PC-3 (cell line): ENCODE results near the gene SCN8A. TPM values are rescaled to one million over a fixed set of nuclear protein-coding genes. Genes with fewer than 3 reads are reported as not detected.

ENCODE experiments used
- ATAC-seq: fragments of 200-7000 bp; cut with Tn5 transposase; 2 replicates; pipeline ENCODE4 v1.9.1; 2020; ENCODE audit warnings: mild to moderate bottlenecking, moderate library complexity
- BruUV-seq: library from RNA; stranded (reverse); fragments of 400-500 nt; replicated peaks from 2 replicates; lab custom pipeline; 2021; lab: Mats Ljungman, UMichigan
- CTCF ChIA-PET: fragments of 300-600 bp; sonication (Branson Sonifier 250); formaldehyde crosslinking; loops from one replicate; lab custom pipeline; 2022; ENCODE audit warnings: antibody characterized with exemption; lab: Charles Lee
- POLR2A ChIA-PET: fragments of 300-600 bp; sonication (Branson Sonifier 250); formaldehyde crosslinking; loops from one replicate; lab custom pipeline; 2022; ENCODE audit warnings: antibody characterized with exemption; ENCODE audit not compliant: unreplicated experiment; lab: Charles Lee
- DNase-seq: peaks from one replicate; pipeline ENCODE4 v3.0.0-alpha.2; 2015
- H2AFZ ChIP-seq: fragments of 300-600 bp; sonication (generic); 2 replicates; pipeline ENCODE4 v1.6.0; 2016; ENCODE audit warnings: antibody characterized with exemption, low read length
- H3F3A ChIP-seq: fragments of 300-600 bp; sonication (generic); one replicate; pipeline ENCODE4 v1.6.0; 2017; ENCODE audit warnings: antibody characterized with exemption, low read length, control low read depth, mild to moderate bottlenecking; ENCODE audit not compliant: unreplicated experiment
- H3K27ac ChIP-seq: fragments of 300-600 bp; sonication (generic); 2 replicates; pipeline ENCODE4 v1.5.1; 2016; ENCODE audit warnings: mild to moderate bottlenecking, low read length
- H3K27me3 ChIP-seq: fragments of 300-600 bp; sonication (generic); 2 replicates; pipeline ENCODE4 v1.6.1; 2016; ENCODE audit warnings: low read length, mixed read lengths
- H3K36me3 ChIP-seq: fragments of 300-600 bp; sonication (generic); 2 replicates; pipeline ENCODE4 v1.6.1; 2016; ENCODE audit warnings: low read depth, mixed run types, low read length, mixed read lengths
- H3K4me1 ChIP-seq: fragments of 300-600 bp; sonication (generic); 2 replicates; pipeline ENCODE4 v1.5.1; 2016; ENCODE audit warnings: low read length; ENCODE audit not compliant: insufficient read depth
- H3K4me2 ChIP-seq: fragments of 300-600 bp; sonication (generic); 2 replicates; pipeline ENCODE4 v1.6.0; 2016; ENCODE audit warnings: low read length
- H3K4me3 ChIP-seq: fragments of 300-600 bp; sonication (generic); 2 replicates; pipeline ENCODE4 v1.5.1; 2016; ENCODE audit warnings: mild to moderate bottlenecking, low read length, mixed read lengths
- H3K79me2 ChIP-seq: fragments of 300-600 bp; sonication (generic); 2 replicates; pipeline ENCODE4 v1.6.1; 2017; ENCODE audit warnings: low read length, mixed read lengths
- H3K9ac ChIP-seq: fragments of 300-600 bp; sonication (generic); 2 replicates; pipeline ENCODE4 v1.6.0; 2016; ENCODE audit warnings: mild to moderate bottlenecking, low read length
- H3K9me2 ChIP-seq: fragments of 300-600 bp; sonication (generic); replicated peaks from 2 replicates; pipeline ENCODE4 v1.6.1; 2016; ENCODE audit warnings: mixed run types, low read length, mixed read lengths
- H3K9me3 ChIP-seq: fragments of 300-600 bp; sonication (generic); 2 replicates; pipeline ENCODE4 v1.6.1; 2016; ENCODE audit warnings: low read length, mixed read lengths
- H4K20me1 ChIP-seq: fragments of 300-600 bp; sonication (generic); 2 replicates; pipeline ENCODE4 v1.6.1; 2016; ENCODE audit warnings: low read length, mixed read lengths
- CTCF ChIP-seq: fragments of 300-600 bp; sonication (generic); conservative IDR thresholded peaks from 2 replicates; pipeline ENCODE4 v1.5.1; 2017; ENCODE audit warnings: antibody characterized with exemption, low read depth, mild to moderate bottlenecking, low read length
- EZH2 ChIP-seq: fragments of 300-600 bp; sonication (generic); IDR thresholded peaks from one replicate; pipeline ENCODE4 v1.6.1; 2017; ENCODE audit warnings: antibody characterized with exemption, mild to moderate bottlenecking, low read length; ENCODE audit not compliant: unreplicated experiment
- EZH2phosphoT487 ChIP-seq: fragments of 300-600 bp; sonication (generic); IDR thresholded peaks from 2 replicates; pipeline ENCODE4 v1.6.1; 2018; ENCODE audit warnings: mild to moderate bottlenecking, antibody characterized with exemption, low read length, borderline replicate concordance
- intact Hi-C: fragments of 100-400 bp; cut with micrococcal nuclease; formaldehyde crosslinking; loops from 2 replicates; pipeline ENCODE4 v1.9.0; 2023
- total RNA-seq: library from RNA; depleted of rRNA; stranded (reverse); fragments of >200 nt; gene quantifications from 2 replicates; pipeline ENCODE4 v1.2.3, GENCODE V29; 2014

Gene SCN8A
- total RNA-seq, 1 experiment from 2014 or later: 12.7 TPM

- H3K79me2 ChIP-seq: peaks cover 72% of the 10 kb centered on the region
- H3K4me2 ChIP-seq: no peak overlapping the region
- H3K9me2 ChIP-seq: no peaks in the 10 kb centered on the region
- no peaks in the 10 kb centered on the region for H3K27me3 ChIP-seq
- no peak overlapping the region for H3K27ac ChIP-seq
- intact Hi-C loops: no loop called here
- DNase-seq (no peak), ATAC-seq (no peak)
- no peak overlapping the region for H2AFZ ChIP-seq
- TF ChIP-seq EZH2phosphoT487: no peak
- TF ChIP-seq CTCF: no peak
- TF ChIP-seq EZH2: no peak
- no peak overlapping the region for H3K9ac ChIP-seq
- ChIA-PET CTCF (no interaction called here), POLR2A (no interaction called here)
- H3K4me3 ChIP-seq: no peak overlapping the region
- H3K36me3 ChIP-seq: no peaks in the 10 kb centered on the region
- no TSS peak for BruUV-seq
- H3F3A ChIP-seq: no peaks in the 10 kb centered on the region
- no peaks in the 10 kb centered on the region for H3K9me3 ChIP-seq
- peaks cover 30% of the 10 kb centered on the region for H3K4me1 ChIP-seq
- no peaks in the 10 kb centered on the region for H4K20me1 ChIP-seq
These were observed 34.3 kb downstream of the SCN8A start for GRCh38 chr12:51625370-51625769.

- H3K27ac ChIP-seq: no peak overlapping the region
- H3K27me3 ChIP-seq: no peaks in the 10 kb centered on the region
- no peaks in the 10 kb centered on the region for H3K36me3 ChIP-seq
- TF ChIP-seq CTCF (no peak), EZH2phosphoT487 (no peak), EZH2 (no peak)
- no peak overlapping the region for H3K4me2 ChIP-seq
- no peaks in the 10 kb centered on the region for H3F3A ChIP-seq
- BruUV-seq: no TSS peak
- ChIA-PET POLR2A (no interaction called here), CTCF (no interaction called here)
- intact Hi-C loops: no loop called here
- H3K79me2 ChIP-seq: peaks cover 80% of the 10 kb centered on the region
- no peak for DNase-seq
- no peak overlapping the region for H3K4me3 ChIP-seq
- no peak for ATAC-seq
- no peaks in the 10 kb centered on the region for H4K20me1 ChIP-seq
- H3K9me3 ChIP-seq: no peaks in the 10 kb centered on the region
- H2AFZ ChIP-seq: no peak overlapping the region
- no peak overlapping the region for H3K9ac ChIP-seq
- no peaks in the 10 kb centered on the region for H3K9me2 ChIP-seq
- H3K4me1 ChIP-seq: peaks cover 27% of the 10 kb centered on the region
These were observed 35.1 kb downstream of the SCN8A start for GRCh38 chr12:51626115-51626514.

GRCh38 chr12:51626629-51627028 lies 35.6 kb downstream of the SCN8A start:
- H3F3A ChIP-seq: no peaks in the 10 kb centered on the region
- no peak overlapping the region for H2AFZ ChIP-seq
- DNase-seq: no peak
- H3K4me2 ChIP-seq: no peak overlapping the region
- H3K4me3 ChIP-seq: no peak overlapping the region
- H3K9ac ChIP-seq: no peak overlapping the region
- CTCF ChIA-PET: no interaction called here
- H3K79me2 ChIP-seq: peaks cover 80% of the 10 kb centered on the region
- no peak for TF ChIP-seq CTCF
- TF ChIP-seq EZH2: no peak
- TF ChIP-seq EZH2phosphoT487: no peak
- no peaks in the 10 kb centered on the region for H3K9me3 ChIP-seq
- H3K36me3 ChIP-seq: no peaks in the 10 kb centered on the region
- ATAC-seq: no peak
- no peaks in the 10 kb centered on the region for H3K9me2 ChIP-seq
- H3K27ac ChIP-seq: no peak overlapping the region
- H4K20me1 ChIP-seq: no peaks in the 10 kb centered on the region
- BruUV-seq: no TSS peak
- H3K4me1 ChIP-seq: peaks cover 27% of the 10 kb centered on the region
- H3K27me3 ChIP-seq: no peaks in the 10 kb centered on the region
- intact Hi-C loops: no loop called here
- POLR2A ChIA-PET: no interaction called here
